HL-60 (cell line): Measurements from ENCODE around the gene SCP2D1.

Experiments
- DNase-seq, 2 experiments: peaks; one replicate each; pipeline ENCODE4 v3.0.0-alpha.2; 2010 to 2020; ENCODE audit warnings: low read depth in 1 of 2, low spot score in 1 of 2
- H3K27ac ChIP-seq: fragments of 250-450 bp; sonication (Bioruptor Pico); replicated peaks from 2 replicates; pipeline ENCODE4 v1.5.1; 2020; ENCODE audit warnings: mild to moderate bottlenecking, moderate library complexity
- H3K27me3 ChIP-seq: fragments of 250-450 bp; sonication (Bioruptor Pico); 2 replicates; pipeline ENCODE4 v1.5.1; 2021; ENCODE audit warnings: mild to moderate bottlenecking, moderate library complexity; ENCODE audit not compliant: insufficient read depth, poor library complexity, severe bottlenecking
- H3K4me3 ChIP-seq: replicated peaks from 2 replicates; pipeline ENCODE4 v1.5.1; 2011; ENCODE audit warnings: mild to moderate bottlenecking, control low read depth, low read length; ENCODE audit not compliant: insufficient read depth
- GABPA ChIP-seq: IDR thresholded peaks from 2 replicates; pipeline ENCODE4 v1.6.1; 2012; ENCODE audit warnings: low read depth
- POLR2AphosphoS5 ChIP-seq: IDR thresholded peaks from 2 replicates; pipeline ENCODE4 v1.6.1; 2012; ENCODE audit warnings: low read depth
- SPI1 ChIP-seq: IDR thresholded peaks from 2 replicates; pipeline ENCODE4 v1.6.1; 2012; ENCODE audit warnings: low read depth, mild to moderate bottlenecking, borderline replicate concordance
- TF ChIP-seq, protein P1 (sequence below): IDR thresholded peaks from 2 replicates; pipeline ENCODE4 v1.6.1; 2012; ENCODE audit warnings: low read depth; ENCODE audit not compliant: insufficient replicate concordance
- TF ChIP-seq, protein P2 (sequence below): IDR thresholded peaks from one replicate; pipeline ENCODE4 v1.5.1; 2011; ENCODE audit warnings: low read length, control low read depth, inconsistent platforms; ENCODE audit not compliant: insufficient read depth

Gene SCP2D1

DNA sequence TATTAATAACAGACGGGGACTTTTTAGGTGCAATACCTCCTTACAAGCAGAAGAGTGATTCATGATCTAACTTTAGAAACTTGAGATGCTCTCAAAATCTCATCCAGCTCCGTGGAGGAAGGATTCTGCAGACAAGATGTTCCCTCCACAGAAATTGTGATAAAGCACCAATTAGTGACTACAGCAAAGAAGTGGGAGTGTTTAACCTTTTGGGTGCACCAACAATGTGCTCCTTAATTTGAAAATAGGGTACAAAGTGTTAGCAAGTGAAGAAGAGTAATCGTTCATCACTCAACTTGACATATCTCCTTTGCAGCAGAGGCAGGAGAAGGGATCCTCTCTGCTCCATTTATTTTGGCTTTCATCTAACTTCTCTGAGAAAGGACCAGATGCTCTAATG, 22.8 kb upstream of the SCP2D1 start:
- TF ChIP-seq SPI1 (no peak), POLR2AphosphoS5 (no peak), GABPA (no peak)
- TF ChIP-seq, protein P1, sequence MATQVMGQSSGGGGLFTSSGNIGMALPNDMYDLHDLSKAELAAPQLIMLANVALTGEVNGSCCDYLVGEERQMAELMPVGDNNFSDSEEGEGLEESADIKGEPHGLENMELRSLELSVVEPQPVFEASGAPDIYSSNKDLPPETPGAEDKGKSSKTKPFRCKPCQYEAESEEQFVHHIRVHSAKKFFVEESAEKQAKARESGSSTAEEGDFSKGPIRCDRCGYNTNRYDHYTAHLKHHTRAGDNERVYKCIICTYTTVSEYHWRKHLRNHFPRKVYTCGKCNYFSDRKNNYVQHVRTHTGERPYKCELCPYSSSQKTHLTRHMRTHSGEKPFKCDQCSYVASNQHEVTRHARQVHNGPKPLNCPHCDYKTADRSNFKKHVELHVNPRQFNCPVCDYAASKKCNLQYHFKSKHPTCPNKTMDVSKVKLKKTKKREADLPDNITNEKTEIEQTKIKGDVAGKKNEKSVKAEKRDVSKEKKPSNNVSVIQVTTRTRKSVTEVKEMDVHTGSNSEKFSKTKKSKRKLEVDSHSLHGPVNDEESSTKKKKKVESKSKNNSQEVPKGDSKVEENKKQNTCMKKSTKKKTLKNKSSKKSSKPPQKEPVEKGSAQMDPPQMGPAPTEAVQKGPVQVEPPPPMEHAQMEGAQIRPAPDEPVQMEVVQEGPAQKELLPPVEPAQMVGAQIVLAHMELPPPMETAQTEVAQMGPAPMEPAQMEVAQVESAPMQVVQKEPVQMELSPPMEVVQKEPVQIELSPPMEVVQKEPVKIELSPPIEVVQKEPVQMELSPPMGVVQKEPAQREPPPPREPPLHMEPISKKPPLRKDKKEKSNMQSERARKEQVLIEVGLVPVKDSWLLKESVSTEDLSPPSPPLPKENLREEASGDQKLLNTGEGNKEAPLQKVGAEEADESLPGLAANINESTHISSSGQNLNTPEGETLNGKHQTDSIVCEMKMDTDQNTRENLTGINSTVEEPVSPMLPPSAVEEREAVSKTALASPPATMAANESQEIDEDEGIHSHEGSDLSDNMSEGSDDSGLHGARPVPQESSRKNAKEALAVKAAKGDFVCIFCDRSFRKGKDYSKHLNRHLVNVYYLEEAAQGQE, result no peak
- TF ChIP-seq, protein P2, sequence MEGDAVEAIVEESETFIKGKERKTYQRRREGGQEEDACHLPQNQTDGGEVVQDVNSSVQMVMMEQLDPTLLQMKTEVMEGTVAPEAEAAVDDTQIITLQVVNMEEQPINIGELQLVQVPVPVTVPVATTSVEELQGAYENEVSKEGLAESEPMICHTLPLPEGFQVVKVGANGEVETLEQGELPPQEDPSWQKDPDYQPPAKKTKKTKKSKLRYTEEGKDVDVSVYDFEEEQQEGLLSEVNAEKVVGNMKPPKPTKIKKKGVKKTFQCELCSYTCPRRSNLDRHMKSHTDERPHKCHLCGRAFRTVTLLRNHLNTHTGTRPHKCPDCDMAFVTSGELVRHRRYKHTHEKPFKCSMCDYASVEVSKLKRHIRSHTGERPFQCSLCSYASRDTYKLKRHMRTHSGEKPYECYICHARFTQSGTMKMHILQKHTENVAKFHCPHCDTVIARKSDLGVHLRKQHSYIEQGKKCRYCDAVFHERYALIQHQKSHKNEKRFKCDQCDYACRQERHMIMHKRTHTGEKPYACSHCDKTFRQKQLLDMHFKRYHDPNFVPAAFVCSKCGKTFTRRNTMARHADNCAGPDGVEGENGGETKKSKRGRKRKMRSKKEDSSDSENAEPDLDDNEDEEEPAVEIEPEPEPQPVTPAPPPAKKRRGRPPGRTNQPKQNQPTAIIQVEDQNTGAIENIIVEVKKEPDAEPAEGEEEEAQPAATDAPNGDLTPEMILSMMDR, result no peak
- DNase-seq, result no peak
- H3K27ac ChIP-seq, result no peak overlapping the region

DNA sequence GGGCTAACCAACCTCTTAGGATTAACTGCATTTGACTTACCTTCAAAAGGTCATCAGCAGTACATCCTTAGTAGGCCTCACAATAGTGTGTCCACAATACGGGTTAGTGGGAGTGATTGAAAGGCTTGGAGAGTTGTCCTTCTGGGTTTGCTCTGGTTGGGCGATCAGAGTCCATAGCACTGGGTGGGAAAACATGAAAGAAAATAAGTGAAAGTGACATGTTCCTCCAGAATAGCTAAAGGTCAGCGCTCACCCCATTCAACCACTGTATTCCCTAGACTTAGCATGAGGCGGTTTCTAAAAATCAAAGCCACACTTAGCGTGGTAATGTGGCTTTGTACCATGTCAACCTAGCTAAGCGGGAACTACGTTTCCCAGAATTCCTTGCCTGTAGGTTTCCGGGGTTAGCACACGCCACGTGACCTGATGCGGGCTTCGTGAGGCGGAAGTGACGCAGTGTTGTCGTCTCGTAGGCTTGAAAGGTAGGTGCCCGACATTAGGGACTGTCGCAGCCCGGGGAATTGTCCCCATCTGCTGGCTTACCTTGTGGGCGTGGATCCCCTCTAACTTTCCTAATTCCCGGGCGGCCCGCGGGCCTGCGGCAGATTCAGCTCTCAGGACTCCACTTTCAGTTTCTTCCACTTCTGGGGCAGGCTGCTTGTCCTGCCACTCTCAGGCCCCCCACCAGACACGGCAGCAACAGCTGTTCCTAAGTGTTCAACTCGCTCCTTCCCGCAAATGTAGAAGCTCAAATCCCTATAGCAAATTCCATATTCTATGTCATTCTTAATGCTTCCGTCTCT, 19.8 kb upstream of the SCP2D1 start:
- Histone ChIP-seq H3K27ac (peak overlapping the region; percentile 63), H3K27me3 (peaks cover 2% of the 10 kb centered on the region), H3K4me3 (peak overlapping the region; percentile 73)
- DNase-seq, result peak; percentile 79 to 90
- TF ChIP-seq SPI1 (no peak), POLR2AphosphoS5 (peak; percentile 77; the same call in 1 of the 2 replicates), GABPA (peak; percentile 85)
- TF ChIP-seq, protein P1, result no peak
- TF ChIP-seq, protein P2, result no peak

More for the DNA sequence above, 22.8 kb upstream of the SCP2D1 start:
- Histone ChIP-seq H3K27me3 (no peaks in the 10 kb centered on the region), H3K4me3 (no peak overlapping the region)

DNA sequence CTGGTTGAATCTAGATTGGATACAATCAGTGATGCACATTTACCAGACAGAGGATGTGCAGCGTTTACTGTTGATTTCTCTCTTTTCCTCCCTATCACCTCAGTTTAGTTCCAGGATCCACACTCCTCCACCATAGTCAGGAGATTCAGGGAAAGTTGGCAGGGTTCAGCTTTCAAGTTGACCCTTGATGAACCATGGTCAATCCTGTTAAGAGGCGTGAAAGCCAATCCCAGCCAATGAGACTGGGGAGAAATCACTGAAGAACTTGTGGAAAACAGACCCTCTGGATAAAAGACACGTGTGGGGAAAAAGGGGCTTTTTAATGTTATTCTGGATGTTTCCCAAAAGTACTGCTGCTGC, 19.2 kb upstream of the SCP2D1 start:
- TF ChIP-seq GABPA, result no peak
- Histone ChIP-seq H3K27ac (peak overlapping the region; percentile 63), H3K4me3 (peak overlapping the region; percentile 73), H3K27me3 (peaks cover 2% of the 10 kb centered on the region)
- no peak for DNase-seq

DNA sequence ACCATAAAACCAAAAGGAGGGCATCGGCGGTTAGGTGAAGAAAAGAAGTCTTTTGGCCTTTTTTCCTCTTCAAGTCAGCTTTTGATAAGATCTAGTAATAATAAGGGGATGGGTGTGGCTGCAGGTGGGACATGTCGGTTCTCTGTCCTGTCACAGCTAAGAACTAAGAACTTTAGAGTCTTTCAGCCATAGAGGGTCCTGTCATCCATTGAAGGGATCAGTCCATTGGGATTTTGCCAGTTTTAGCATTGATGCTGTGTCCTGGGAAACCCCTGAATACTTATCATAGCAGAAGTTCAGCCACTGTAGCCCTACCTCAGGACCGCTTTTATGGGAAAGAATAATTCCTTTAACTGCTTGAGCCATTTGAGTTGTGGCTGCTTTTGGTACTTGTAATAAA, 18.2 kb upstream of the SCP2D1 start:
- no peak overlapping the region for H3K27ac ChIP-seq
- H3K4me3 ChIP-seq, result no peak overlapping the region
- TF ChIP-seq POLR2AphosphoS5 (no peak), SPI1 (no peak), GABPA (no peak)
- TF ChIP-seq, protein P1, result no peak
- TF ChIP-seq, protein P2, result no peak
- H3K27me3 ChIP-seq, result peaks cover 2% of the 10 kb centered on the region
- no peak for DNase-seq
